ENCODE data around the gene RPP21.
"Not testable (repeated sequence)": the region's sequence is repeated elsewhere in the genome, so short reads cannot be mapped to it uniquely, and the experiment has no call there.

Gene RPP21

DNA sequence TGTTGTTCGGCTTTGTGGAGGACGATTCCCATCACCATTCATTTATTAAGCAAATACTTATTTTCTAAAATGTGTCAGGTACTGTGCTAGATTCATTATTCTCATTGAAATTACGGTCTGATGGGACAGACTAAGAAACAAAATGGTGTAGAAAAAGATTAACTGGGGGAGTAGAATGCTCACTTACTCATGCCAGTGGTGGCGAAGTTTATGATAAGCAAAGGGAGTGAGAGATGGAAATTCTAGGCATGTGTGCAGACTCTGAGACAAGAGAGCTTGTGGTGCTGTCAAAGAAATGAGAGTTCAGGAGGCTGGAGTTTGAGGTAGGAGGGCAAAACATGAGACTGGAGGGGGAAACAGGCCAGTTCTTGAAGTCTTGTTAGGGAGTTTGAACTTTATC is 896 bp downstream of the RPP21 start:
- no peak for DNase-seq (ENCODE audit: low spot score in 2 of 2)
- Histone ChIP-seq H3K36me3 (replicated peaks) (peaks cover 14% of the 10 kb centered on the region), H3K4me3 (peak overlapping the region; percentile 73), H3K4me1 (no peaks in the 10 kb centered on the region), H3K27me3 (ENCODE audit: low read depth) (no peaks in the 10 kb centered on the region), H3K9me3 (no peaks in the 10 kb centered on the region)
- in situ Hi-C loops (cut with MboI; ENCODE audit: low sequenced_read_pairs) = no loop called here

DNA sequence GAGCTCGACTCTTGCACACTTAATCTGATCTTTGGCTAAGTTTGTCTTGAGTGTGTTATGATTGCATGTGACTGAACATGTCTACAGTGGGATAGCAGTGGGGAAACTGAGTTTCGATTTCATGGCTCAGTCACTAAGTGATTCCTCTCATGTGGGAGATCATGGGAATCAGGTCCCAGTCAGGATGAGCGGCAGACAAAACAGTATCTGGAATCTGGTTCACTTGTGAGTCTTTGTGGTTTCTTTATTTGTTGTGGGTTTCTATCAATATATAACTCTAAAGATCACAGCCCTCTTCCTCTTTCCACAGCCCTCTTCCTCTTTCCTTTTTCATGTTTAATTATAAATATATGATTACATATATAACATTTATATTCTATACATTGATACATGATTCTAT is 4.0 kb downstream of the RPP21 start:
- H3K4me1 ChIP-seq = no peaks in the 10 kb centered on the region
- no peak for DNase-seq (ENCODE audit: low spot score in 2 of 2)
- in situ Hi-C loops (cut with MboI; ENCODE audit: low sequenced_read_pairs) = no loop called here
- no peaks in the 10 kb centered on the region for H3K27me3 ChIP-seq (ENCODE audit: low read depth)
- H3K36me3 ChIP-seq (replicated peaks) = peaks cover 4% of the 10 kb centered on the region
- H3K4me3 ChIP-seq = no peak overlapping the region
- H3K9me3 ChIP-seq = no peaks in the 10 kb centered on the region

DNA sequence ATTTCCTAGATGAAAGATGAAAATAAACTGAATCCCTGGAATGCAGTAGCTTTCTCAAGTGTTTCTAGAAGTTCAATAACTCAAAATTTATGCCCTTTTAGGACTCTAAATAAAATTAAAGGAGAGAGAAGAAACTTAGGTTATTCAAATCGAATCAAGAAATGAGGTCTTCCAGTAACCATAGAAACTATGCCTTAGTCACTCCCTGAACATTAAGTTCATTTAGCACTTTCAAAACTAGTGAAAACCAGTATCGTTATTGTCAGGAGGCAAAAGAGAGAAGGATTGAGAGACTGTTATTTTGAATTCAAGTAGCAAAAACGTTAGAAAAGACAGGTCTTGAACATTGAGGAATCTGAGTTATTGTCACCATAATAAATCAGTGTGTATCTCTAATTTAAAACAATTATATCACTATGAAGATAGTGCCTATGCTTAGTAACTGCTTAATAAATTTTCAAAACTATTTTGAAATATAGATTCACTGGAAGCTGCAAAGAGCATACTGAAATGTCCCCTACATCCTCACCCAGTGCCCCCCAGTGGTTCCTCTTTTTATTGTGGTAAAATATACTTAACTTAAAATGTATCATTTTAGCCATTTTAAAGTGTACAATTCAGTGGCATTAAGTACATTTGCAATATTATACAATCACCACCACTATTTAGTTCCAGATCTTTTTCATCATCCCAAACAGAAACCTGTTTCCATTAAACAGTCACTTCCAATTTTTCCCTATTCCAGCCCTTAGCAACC is 4.6 kb downstream of the RPP21 start:
- no peaks in the 10 kb centered on the region for H3K9me3 ChIP-seq
- in situ Hi-C loops (cut with MboI; ENCODE audit: low sequenced_read_pairs) = no loop called here
- DNase-seq (ENCODE audit: low spot score in 2 of 2) = no peak
- no peaks in the 10 kb centered on the region; the same call in 1 of the 2 replicates for H3K36me3 ChIP-seq (replicated peaks)
- H3K4me1 ChIP-seq = no peaks in the 10 kb centered on the region
- H3K4me3 ChIP-seq = no peak overlapping the region
- no peaks in the 10 kb centered on the region for H3K27me3 ChIP-seq (ENCODE audit: low read depth)

DNA sequence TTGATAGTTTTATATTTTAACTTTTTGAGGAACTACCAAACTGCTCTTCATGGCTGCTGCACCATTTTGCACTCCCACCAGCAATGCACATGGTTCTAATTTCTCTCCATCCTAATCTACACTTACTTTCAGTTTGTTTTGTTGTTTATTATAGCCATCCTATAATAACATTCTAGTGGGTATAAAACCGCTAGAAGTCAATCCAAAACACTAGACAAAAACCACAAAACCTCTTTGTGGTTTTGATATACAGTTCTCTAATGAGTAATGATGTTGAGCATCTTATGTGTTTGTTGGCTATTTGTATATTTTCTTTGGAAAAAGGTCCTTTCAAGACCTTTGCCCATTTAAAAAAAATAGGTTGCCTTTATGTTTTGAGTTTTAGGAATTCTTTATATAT is 5.6 kb downstream of the RPP21 start:
- Histone ChIP-seq H3K4me3 (no peak overlapping the region), H3K4me1 (no peaks in the 10 kb centered on the region), H3K9me3 (no peaks in the 10 kb centered on the region), H3K27me3 (ENCODE audit: low read depth) (no peaks in the 10 kb centered on the region), H3K36me3 (replicated peaks) (no peaks in the 10 kb centered on the region; the same call in 1 of the 2 replicates)
- in situ Hi-C loops (cut with MboI; ENCODE audit: low sequenced_read_pairs) = no loop called here
- no peak for DNase-seq (ENCODE audit: low spot score in 2 of 2)

GRCh38 chr6:30352550-30352949 is 7.6 kb downstream of the RPP21 start:
- no peaks in the 10 kb centered on the region for H3K36me3 ChIP-seq (replicated peaks)
- no peaks in the 10 kb centered on the region for H3K9me3 ChIP-seq
- no peaks in the 10 kb centered on the region for H3K27me3 ChIP-seq (ENCODE audit: low read depth)
- in situ Hi-C loops (cut with MboI; ENCODE audit: low sequenced_read_pairs) = no loop called here
- no peak overlapping the region for H3K4me3 ChIP-seq
- H3K4me1 ChIP-seq = no peaks in the 10 kb centered on the region
- no peak for DNase-seq (ENCODE audit: low spot score in 2 of 2)

DNA sequence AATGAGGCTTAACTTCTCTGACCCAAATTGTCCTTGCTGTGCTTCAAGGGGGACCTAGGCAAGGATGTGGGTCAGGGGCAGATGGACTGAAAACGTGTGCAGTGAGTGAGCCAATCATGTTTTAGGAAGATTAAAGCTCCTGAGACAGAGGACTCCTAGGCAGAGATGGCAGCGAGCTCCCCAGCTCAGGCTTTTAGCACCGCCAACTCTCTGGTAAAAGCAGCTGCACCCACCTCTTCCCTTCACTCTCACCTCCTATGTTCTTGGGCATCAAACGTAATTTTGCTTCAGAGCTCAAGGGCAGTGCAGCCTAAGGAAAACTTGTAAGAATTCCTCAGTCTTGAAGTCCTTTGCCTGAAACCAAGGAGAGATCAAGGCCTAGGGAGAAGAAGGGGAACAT is 10.3 kb downstream of the RPP21 start:
- in situ Hi-C loops (cut with MboI; ENCODE audit: low sequenced_read_pairs) = no loop called here
- Histone ChIP-seq H3K4me1 (peaks cover 4% of the 10 kb centered on the region; the same call in 1 of the 2 replicates), H3K27me3 (ENCODE audit: low read depth) (peaks cover 25% of the 10 kb centered on the region), H3K4me3 (no peak overlapping the region), H3K9me3 (no peaks in the 10 kb centered on the region), H3K36me3 (replicated peaks) (no peaks in the 10 kb centered on the region)
- no peak for DNase-seq (ENCODE audit: low spot score in 2 of 2)

DNA sequence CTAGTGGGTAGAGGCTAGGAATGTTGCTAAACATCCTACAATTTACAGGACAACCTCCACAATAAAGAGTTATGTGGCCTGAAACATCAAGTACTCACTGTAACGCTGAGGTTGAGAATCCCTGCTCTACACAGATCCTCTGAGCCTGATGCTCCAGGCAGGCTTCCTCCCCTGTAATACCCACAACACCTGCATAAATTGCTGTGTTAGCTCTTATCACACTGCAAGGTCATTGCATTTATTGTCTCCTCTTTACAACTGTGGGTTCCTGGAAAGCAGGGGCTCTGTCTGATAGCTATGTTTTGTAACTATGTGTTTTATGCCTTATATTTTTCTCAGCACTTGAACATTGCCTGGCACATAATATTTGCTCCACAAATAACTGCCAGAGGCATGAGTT is 11.6 kb downstream of the RPP21 start:
- H3K36me3 ChIP-seq (replicated peaks) = no peaks in the 10 kb centered on the region
- no peak overlapping the region for H3K4me3 ChIP-seq
- peaks cover 36% of the 10 kb centered on the region for H3K27me3 ChIP-seq (ENCODE audit: low read depth)
- H3K9me3 ChIP-seq = no peaks in the 10 kb centered on the region
- peaks cover 4% of the 10 kb centered on the region; the same call in 1 of the 2 replicates for H3K4me1 ChIP-seq
- in situ Hi-C loops (cut with MboI; ENCODE audit: low sequenced_read_pairs) = no loop called here
- DNase-seq (ENCODE audit: low spot score in 2 of 2) = no peak

DNA sequence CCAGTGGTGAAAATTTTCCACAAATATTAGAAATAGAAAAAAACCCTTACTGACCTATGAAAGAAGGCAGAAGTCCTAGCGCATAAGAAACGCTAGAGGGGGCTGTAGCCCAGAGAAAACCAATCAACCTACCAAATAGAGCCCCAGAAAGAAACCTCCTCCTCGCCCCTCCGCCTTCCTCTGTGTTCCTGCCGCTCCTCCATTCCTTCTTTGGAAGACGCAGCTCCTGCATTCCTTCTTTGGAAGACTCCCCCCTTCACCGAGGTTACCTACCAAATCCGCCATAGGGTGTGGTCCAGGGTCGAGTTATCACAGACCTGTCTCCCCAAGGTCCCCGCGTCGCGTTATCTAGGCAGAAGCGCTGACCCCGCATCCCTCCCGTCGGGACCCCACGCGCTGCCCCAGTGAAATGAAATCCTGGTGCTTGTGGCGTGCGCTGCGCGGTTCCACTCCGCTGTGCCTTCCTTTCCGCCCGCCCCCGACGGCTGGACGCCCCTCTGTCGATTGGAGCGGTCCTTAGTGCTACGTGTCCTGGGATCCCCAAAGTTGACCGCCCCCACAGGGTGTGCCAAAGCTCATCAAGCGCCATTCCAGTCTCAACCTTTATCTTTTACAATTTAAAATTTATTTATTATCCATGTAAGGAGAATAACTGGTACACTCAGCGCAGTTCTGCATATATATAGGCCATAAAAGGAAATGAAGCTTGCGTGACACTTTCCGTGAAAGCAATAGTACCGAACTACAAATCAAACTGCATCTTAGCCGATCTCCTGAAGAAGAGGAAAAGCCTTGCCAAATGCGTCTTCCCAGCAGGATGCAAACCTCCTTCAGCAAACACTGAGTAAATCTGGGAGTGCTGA is 13.0 kb downstream of the RPP21 start:
- Histone ChIP-seq H3K4me3 (peak overlapping the region; percentile 27), H3K9me3 (no peaks in the 10 kb centered on the region), H3K36me3 (replicated peaks) (no peaks in the 10 kb centered on the region), H3K4me1 (peaks cover 4% of the 10 kb centered on the region), H3K27me3 (ENCODE audit: low read depth) (peaks cover 46% of the 10 kb centered on the region)
- in situ Hi-C loops (cut with MboI; ENCODE audit: low sequenced_read_pairs) = no loop called here
- DNase-seq (ENCODE audit: low spot score in 2 of 2) = peak; percentile 70 to 80

DNA sequence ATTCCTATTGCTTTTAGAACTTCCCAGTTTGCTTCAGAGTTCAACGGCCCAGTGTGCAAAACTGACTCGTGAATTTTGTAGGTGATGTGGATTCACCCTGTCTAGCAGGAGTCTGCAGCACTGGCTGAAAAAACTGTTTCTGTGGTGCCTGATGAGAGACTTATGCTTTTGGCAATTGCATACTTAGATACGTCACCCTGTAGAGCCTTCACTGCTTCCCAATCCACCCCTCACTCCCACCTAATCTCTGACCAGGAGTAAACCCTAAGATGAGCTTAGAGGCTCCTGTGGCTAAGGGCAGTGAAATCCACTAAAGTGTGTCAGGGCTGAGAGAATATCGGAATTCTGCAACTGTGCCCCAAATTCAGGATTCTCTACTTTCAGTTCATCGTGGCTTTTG is 14.3 kb downstream of the RPP21 start:
- peaks cover 4% of the 10 kb centered on the region for H3K4me1 ChIP-seq
- no peaks in the 10 kb centered on the region for H3K36me3 ChIP-seq (replicated peaks)
- in situ Hi-C loops (cut with MboI; ENCODE audit: low sequenced_read_pairs) = no loop called here
- no peak overlapping the region for H3K4me3 ChIP-seq
- peaks cover 53% of the 10 kb centered on the region for H3K27me3 ChIP-seq (ENCODE audit: low read depth)
- no peak for DNase-seq (ENCODE audit: low spot score in 2 of 2)
- H3K9me3 ChIP-seq = no peaks in the 10 kb centered on the region

DNA sequence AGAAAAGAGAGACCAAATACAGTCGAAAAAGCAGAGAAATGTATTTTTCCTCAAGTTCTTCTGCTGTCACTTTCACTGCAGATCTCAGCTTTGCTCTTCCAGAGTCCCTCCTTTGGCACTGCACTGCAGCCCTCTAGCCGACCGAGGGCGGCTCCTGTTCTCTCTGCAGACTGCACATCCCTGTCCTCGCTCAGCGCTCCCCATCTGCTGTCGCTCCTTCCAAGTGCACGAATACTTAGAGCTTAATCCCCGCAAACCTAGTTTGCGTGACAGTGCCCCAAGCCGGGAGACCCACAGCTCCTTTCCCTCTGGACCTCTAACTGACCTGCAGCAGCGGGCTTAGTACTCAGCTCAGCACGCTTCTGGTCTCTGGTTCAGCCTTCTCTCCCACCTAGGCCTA is 15.2 kb downstream of the RPP21 start:
- Histone ChIP-seq H3K4me1 (peaks cover 4% of the 10 kb centered on the region), H3K27me3 (ENCODE audit: low read depth) (peaks cover 53% of the 10 kb centered on the region), H3K4me3 (no peak overlapping the region), H3K36me3 (replicated peaks) (no peaks in the 10 kb centered on the region), H3K9me3 (no peaks in the 10 kb centered on the region)
- DNase-seq (ENCODE audit: low spot score in 2 of 2) = no peak
- in situ Hi-C loops (cut with MboI; ENCODE audit: low sequenced_read_pairs) = no loop called here

GRCh38 chr6:30361661-30362060 is 16.7 kb downstream of the RPP21 start:
- DNase-seq (ENCODE audit: low spot score in 2 of 2) = no peak
- Histone ChIP-seq H3K4me1 (peaks cover 4% of the 10 kb centered on the region), H3K9me3 (no peaks in the 10 kb centered on the region), H3K27me3 (ENCODE audit: low read depth) (peaks cover 56% of the 10 kb centered on the region), H3K36me3 (replicated peaks) (no peaks in the 10 kb centered on the region), H3K4me3 (no peak overlapping the region)
- in situ Hi-C loops (cut with MboI; ENCODE audit: low sequenced_read_pairs) = no loop called here

GRCh38 chr6:30363459-30363858 is 18.5 kb downstream of the RPP21 start:
- Histone ChIP-seq H3K4me1 (no peaks in the 10 kb centered on the region; the same call in 1 of the 2 replicates), H3K9me3 (peaks cover 3% of the 10 kb centered on the region; the same call in 1 of the 2 replicates), H3K36me3 (replicated peaks) (no peaks in the 10 kb centered on the region), H3K27me3 (ENCODE audit: low read depth) (peaks cover 61% of the 10 kb centered on the region), H3K4me3 (no peak overlapping the region)
- in situ Hi-C loops (cut with MboI; ENCODE audit: low sequenced_read_pairs) = no loop called here
- DNase-seq (ENCODE audit: low spot score in 2 of 2) = no peak

DNA sequence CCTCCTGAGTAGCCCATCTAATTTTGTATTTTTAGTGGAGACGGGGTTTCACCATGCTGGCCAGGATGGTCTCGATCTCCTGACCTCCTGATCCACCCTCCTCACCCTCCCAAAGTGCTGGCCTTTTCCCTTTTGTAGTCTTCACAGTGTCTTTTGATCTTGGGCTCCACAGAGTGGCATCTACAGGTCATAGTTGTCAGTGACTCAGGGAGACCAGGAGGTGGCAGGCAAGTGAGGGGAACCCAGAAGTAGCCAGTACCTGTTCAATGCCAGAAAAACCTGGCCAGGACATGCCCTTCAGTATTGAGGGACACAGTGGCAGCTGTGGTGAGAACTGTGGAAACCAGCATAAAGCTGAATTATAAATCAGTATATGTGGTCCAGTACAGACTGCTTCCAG is 19.6 kb downstream of the RPP21 start:
- peaks cover 50% of the 10 kb centered on the region for H3K27me3 ChIP-seq (ENCODE audit: low read depth)
- in situ Hi-C loops (cut with MboI; ENCODE audit: low sequenced_read_pairs) = no loop called here
- H3K9me3 ChIP-seq = peaks cover 5% of the 10 kb centered on the region; the same call in 1 of the 2 replicates
- H3K4me3 ChIP-seq = no peak overlapping the region
- no peak for DNase-seq (ENCODE audit: low spot score in 2 of 2)
- H3K36me3 ChIP-seq (replicated peaks) = no peaks in the 10 kb centered on the region
- no peaks in the 10 kb centered on the region; the same call in 1 of the 2 replicates for H3K4me1 ChIP-seq

DNA sequence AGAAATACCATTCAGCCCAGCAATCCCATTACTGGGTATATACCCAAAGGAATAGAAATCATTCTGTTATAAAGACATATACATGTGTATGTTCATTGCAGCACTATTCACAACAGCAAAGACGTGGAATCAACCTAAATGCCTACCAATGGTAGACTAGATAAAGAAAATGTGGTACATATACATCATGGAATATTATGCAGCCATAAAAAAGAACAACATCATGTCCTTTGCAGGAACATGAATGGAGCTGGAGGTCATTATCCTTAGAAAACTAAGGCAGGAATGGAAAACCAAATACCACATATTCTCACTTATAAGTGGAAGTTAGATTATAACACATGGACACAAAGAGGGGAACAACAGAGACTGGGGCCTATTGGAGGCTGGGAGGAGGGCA is 24.3 kb downstream of the RPP21 start:
- H3K4me1 ChIP-seq; in situ Hi-C loops (cut with MboI; ENCODE audit: low sequenced_read_pairs); H3K36me3 ChIP-seq (replicated peaks); H3K9me3 ChIP-seq; H3K4me3 ChIP-seq; DNase-seq (ENCODE audit: low spot score in 2 of 2): not testable (repeated sequence)
- peaks cover 17% of the 10 kb centered on the region for H3K27me3 ChIP-seq (ENCODE audit: low read depth)

Measured in HAP-1 (cell line).